Fibroblast of lung (primary cell): ENCODE results near the gene AHR. TPM values are rescaled to one million over a fixed set of nuclear protein-coding genes. Genes with fewer than 3 reads are reported as not detected.

Source experiments
- DNase-seq, 2 donors: peaks; one replicate each; pipeline versions ENCODE4 v3.0.0 to v3.0.0-alpha.2; 2010; ENCODE audit warnings: low read depth in 2 of 2
- H2AFZ ChIP-seq: 2 replicates; pipeline ENCODE4 v1.5.1; 2012; ENCODE audit warnings: low read length, control low read depth, inconsistent platforms
- H3K27ac ChIP-seq: 2 replicates; pipeline ENCODE4 v1.5.1; 2011; ENCODE audit warnings: low read length, control low read depth; ENCODE audit not compliant: insufficient read depth
- H3K27me3 ChIP-seq: 2 replicates; pipeline ENCODE4 v1.5.1; 2011; ENCODE audit warnings: mild to moderate bottlenecking, low read length; ENCODE audit not compliant: control insufficient read depth, insufficient read depth
- H3K36me3 ChIP-seq: 2 replicates; pipeline ENCODE4 v1.5.1; 2011; ENCODE audit warnings: low read length; ENCODE audit not compliant: control insufficient read depth, insufficient read depth
- H3K4me1 ChIP-seq: 2 replicates; pipeline ENCODE4 v1.5.1; 2011; ENCODE audit warnings: low read length; ENCODE audit not compliant: control insufficient read depth, insufficient read depth; ENCODE audit errors: extremely low read depth
- H3K4me2 ChIP-seq: 2 replicates; pipeline ENCODE4 v1.5.1; 2011; ENCODE audit warnings: low read length, control low read depth; ENCODE audit not compliant: insufficient read depth; ENCODE audit errors: extremely low read depth
- H3K4me3 ChIP-seq, 4 experiments: fragments of 200-600 bp in 1 of 4; sonication (generic) in 1 of 4; replicated peaks in 1 of 4; 2 replicates each; pipeline ENCODE4 v1.5.1; 2011 to 2016; ENCODE audit warnings: low read length in 4 of 4, low read depth in 3 of 4, mild to moderate bottlenecking in 3 of 4, control low read depth in 2 of 4, inconsistent platforms in 1 of 4, mixed read lengths in 1 of 4; ENCODE audit not compliant: insufficient read depth in 1 of 4; ENCODE audit errors: control extremely low read depth in 1 of 4
- H3K79me2 ChIP-seq: 2 replicates; pipeline ENCODE4 v1.5.1; 2012; ENCODE audit warnings: mild to moderate bottlenecking, low read length, inconsistent platforms; ENCODE audit not compliant: control insufficient read depth, insufficient read depth
- H3K9ac ChIP-seq: 2 replicates; pipeline ENCODE4 v1.5.1; 2011; ENCODE audit warnings: mild to moderate bottlenecking, low read length, control low read depth; ENCODE audit not compliant: insufficient read depth
- H3K9me3 ChIP-seq: 2 replicates; pipeline ENCODE4 v1.5.1; 2012; ENCODE audit warnings: low read depth, low read length; ENCODE audit not compliant: control insufficient read depth, insufficient read depth
- H4K20me1 ChIP-seq: 2 replicates; pipeline ENCODE4 v1.5.1; 2011; ENCODE audit warnings: low read length; ENCODE audit not compliant: control insufficient read depth, insufficient read depth; ENCODE audit errors: extremely low read depth
- CTCF ChIP-seq, 2 donors: IDR thresholded peaks in 1 of 2; conservative IDR thresholded peaks in 1 of 2; 1 replicate in 1 of 2; 2 replicates in 1 of 2; pipeline ENCODE4 v1.5.1; 2011 to 2012; ENCODE audit warnings: low read length in 2 of 2, control low read depth in 1 of 2, inconsistent platforms in 1 of 2, low read depth in 1 of 2, mild to moderate bottlenecking in 1 of 2
- EZH2 ChIP-seq: IDR thresholded peaks from 2 replicates; pipeline ENCODE4 v1.5.1; 2012; ENCODE audit warnings: low read length, control low read depth, mild to moderate bottlenecking; ENCODE audit errors: missing control alignments
- polyA plus RNA-seq, 2 donors: library from polyadenylated mRNA; depleted of rRNA in 1 of 2; stranded (reverse) in 1 of 2; unstranded in 1 of 2; fragments of >200 nt; gene quantifications; 2 replicates each; pipeline ENCODE4 v1.2.1, GENCODE V29; 2011 to 2012; ENCODE audit warnings: missing spikeins in 1 of 2
- total RNA-seq: library from RNA; depleted of rRNA; stranded (reverse); fragments of >200 nt; gene quantifications from 2 replicates; pipeline ENCODE4 v1.2.1, GENCODE V29; 2014

Gene AHR
- total and polyA plus RNA-seq, 2 donors (not counting 1 experiment from before 2014, with no cell fraction given), result 15.4 to 84.4 TPM

DNA sequence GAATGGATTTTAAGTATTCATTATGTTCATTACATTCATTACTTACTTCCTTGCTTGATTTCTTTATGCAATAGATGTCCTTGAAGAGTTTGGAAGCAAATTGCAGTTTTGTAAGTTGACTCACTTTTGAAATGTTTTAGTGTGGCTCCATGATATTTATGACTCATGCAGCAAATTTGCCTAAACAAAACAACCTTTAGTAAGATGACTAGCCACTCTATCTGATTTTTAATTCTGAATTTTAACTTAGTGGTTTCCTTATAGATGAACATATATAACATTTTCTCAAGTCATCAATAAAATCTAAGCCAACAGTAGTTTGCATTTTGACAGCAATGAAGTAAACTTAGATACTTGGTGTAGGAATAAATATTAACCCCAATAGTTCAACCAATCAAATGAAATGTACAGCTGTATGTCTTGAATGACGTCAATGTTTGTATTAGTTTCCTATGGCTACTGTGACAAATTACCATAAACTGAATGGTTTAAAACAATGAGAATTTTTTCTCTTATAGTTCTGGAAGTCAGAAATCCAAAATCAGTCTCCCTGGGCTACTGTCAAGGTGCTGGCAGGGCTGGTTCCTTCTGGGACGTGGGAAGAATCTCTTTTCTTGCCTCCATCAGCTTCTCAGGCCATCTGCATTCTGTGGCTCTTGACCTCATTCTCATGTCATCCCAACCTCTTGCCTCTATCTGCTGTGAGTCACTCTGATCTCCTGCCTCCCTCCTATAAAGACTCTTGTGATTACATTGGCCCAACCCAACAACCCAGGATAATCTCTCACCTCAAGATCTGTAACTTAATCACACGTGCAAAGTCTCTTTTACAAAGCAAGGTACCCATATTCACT is 73.4 kb downstream of the AHR start:
- H3K27me3 ChIP-seq, result no peaks in the 10 kb centered on the region
- no peaks in the 10 kb centered on the region for H3K9me3 ChIP-seq
- H2AFZ ChIP-seq, result no peak overlapping the region
- H3K36me3 ChIP-seq, result no peaks in the 10 kb centered on the region
- peak; percentile 98 for DNase-seq
- peak overlapping the region; percentile 98 for H3K27ac ChIP-seq
- peak overlapping the region; percentile 51 for H3K9ac ChIP-seq
- no peak for TF ChIP-seq EZH2
- TF ChIP-seq CTCF (conservative IDR thresholded peaks at IDR 0.05 in 1 of 2, IDR thresholded peaks at IDR 0.05 in 1 of 2; ENCODE audit: low read depth in 1 of 2, low read length in 2 of 2), result no peak
- no peaks in the 10 kb centered on the region for H4K20me1 ChIP-seq
- peak overlapping the region in 1 of 4 experiments; percentile 6 for H3K4me3 ChIP-seq
- H3K4me1 ChIP-seq, result peaks cover 29% of the 10 kb centered on the region
- H3K79me2 ChIP-seq, result no peaks in the 10 kb centered on the region
- peak overlapping the region; percentile 44 for H3K4me2 ChIP-seq

DNA sequence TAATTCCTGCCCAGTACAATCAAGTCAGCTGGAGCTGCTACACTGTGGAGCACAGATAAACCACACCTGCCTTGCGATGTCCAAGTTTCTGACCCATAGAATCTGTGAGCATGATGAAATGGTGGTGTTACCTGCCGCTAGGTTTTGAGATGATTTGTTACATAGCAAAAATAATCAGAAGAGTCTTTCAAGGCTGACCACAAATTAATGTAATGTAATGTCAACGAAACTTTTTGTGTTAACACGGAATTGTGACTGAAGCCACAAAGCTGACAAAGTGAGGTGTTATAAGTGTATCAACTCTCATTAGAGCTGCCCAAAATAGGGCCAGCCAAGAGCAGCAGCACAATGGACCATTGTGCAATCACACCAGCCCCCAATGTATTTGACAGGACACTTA is 75.7 kb downstream of the AHR start:
- Histone ChIP-seq H3K36me3 (no peaks in the 10 kb centered on the region), H4K20me1 (no peaks in the 10 kb centered on the region), H3K27me3 (no peaks in the 10 kb centered on the region), H3K79me2 (no peaks in the 10 kb centered on the region), H2AFZ (no peak overlapping the region), H3K4me2 (no peak overlapping the region), H3K9ac (no peak overlapping the region), H3K4me1 (peaks cover 24% of the 10 kb centered on the region), H3K27ac (no peak overlapping the region), H3K4me3 (no peak overlapping the region), H3K9me3 (no peaks in the 10 kb centered on the region)
- DNase-seq, result no peak
- TF ChIP-seq CTCF (conservative IDR thresholded peaks at IDR 0.05 in 1 of 2, IDR thresholded peaks at IDR 0.05 in 1 of 2; ENCODE audit: low read depth in 1 of 2, low read length in 2 of 2) (no peak), EZH2 (no peak)

DNA sequence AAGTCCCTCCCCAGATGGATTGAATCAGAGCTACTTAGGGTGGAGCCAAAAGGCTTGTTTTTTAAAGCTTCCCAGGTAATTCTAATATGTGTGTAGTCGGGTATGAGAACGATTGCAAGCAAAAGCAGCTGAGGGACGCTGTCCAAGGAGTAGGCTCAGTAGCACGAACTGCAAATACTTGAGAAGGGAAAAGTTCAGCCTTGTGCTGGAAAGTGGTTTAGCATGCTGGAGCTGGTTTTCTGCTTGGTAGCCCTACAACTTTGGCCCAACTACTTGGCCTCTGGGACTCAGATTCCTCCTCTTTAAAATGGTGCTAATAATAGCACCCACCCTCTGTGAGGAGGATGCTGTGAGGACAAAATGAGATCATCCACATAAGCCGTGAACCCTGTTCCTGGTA is 76.2 kb downstream of the AHR start:
- Histone ChIP-seq H3K27me3 (no peaks in the 10 kb centered on the region), H3K4me2 (no peak overlapping the region), H3K4me1 (peaks cover 20% of the 10 kb centered on the region), H3K27ac (no peak overlapping the region), H2AFZ (no peak overlapping the region), H3K79me2 (no peaks in the 10 kb centered on the region), H4K20me1 (no peaks in the 10 kb centered on the region), H3K9ac (no peak overlapping the region), H3K9me3 (no peaks in the 10 kb centered on the region), H3K36me3 (no peaks in the 10 kb centered on the region), H3K4me3 (no peak overlapping the region)
- DNase-seq, result no peak
- no peak for TF ChIP-seq CTCF (conservative IDR thresholded peaks at IDR 0.05 in 1 of 2, IDR thresholded peaks at IDR 0.05 in 1 of 2; ENCODE audit: low read depth in 1 of 2, low read length in 2 of 2)
- TF ChIP-seq EZH2, result no peak
